Endothelial cell of umbilical vein (primary cell): ENCODE data around the gene MIA. TPM values are rescaled to one million over a fixed set of nuclear protein-coding genes. Genes with fewer than 3 reads are reported as not detected.

Experiments used
- BruUV-seq: library from RNA; stranded (reverse); fragments of 400-500 nt; replicated peaks from 2 replicates; lab custom pipeline; 2021; lab: Mats Ljungman, UMichigan
- CTCF ChIA-PET: fragments of 300-600, 350-600 bp; sonication (Branson Sonifier 250); formaldehyde crosslinking; loops from one replicate; lab custom pipeline; 2021; ENCODE audit warnings: antibody characterized with exemption, inconsistent platforms; lab: Charles Lee
- POLR2A ChIA-PET: fragments of 300-600, 350-600 bp; sonication (Branson Sonifier 250); formaldehyde crosslinking; loops from one replicate; lab custom pipeline; 2021; ENCODE audit warnings: antibody characterized with exemption, inconsistent platforms; lab: Charles Lee
- DNase-seq: peaks from one replicate; pipeline ENCODE4 v3.0.0-alpha.2; 2011; ENCODE audit warnings: low read depth, low spot score
- FAIRE-seq: peaks from 2 replicates; lab custom pipeline; 2011; peaks lifted over from hg19 to GRCh38; lab: Jason Lieb, UNC
- H2AFZ ChIP-seq: 2 replicates; pipeline ENCODE4 v1.6.0; 2012; ENCODE audit warnings: low read depth, low read length, control low read depth, inconsistent platforms
- H3K27ac ChIP-seq: 2 replicates; pipeline ENCODE4 v1.5.1; 2011; ENCODE audit warnings: low read depth, mild to moderate bottlenecking, control low read depth, low read length, moderate library complexity; ENCODE audit not compliant: insufficient read depth
- H3K27me3 ChIP-seq, 2 experiments: 2 replicates each; pipeline versions ENCODE4 v1.6.0 to v1.6.1; 2011; ENCODE audit warnings: low read length in 2 of 2, mixed read lengths in 1 of 2; ENCODE audit not compliant: control insufficient read depth in 2 of 2, insufficient read depth in 2 of 2
- H3K36me3 ChIP-seq, 2 experiments: 2 replicates in 1 of 2; 3 replicates in 1 of 2; pipeline ENCODE4 v1.5.1; 2011; ENCODE audit warnings: low read length in 2 of 2, mild to moderate bottlenecking in 1 of 2, moderate library complexity in 1 of 2; ENCODE audit not compliant: control insufficient read depth in 2 of 2, insufficient read depth in 2 of 2; ENCODE audit errors: extremely low read depth in 1 of 2
- H3K4me1 ChIP-seq: 3 replicates; pipeline ENCODE4 v1.5.1; 2011; ENCODE audit warnings: mild to moderate bottlenecking, low read length; ENCODE audit not compliant: control insufficient read depth, insufficient read depth; ENCODE audit errors: extremely low read depth
- H3K4me2 ChIP-seq: 2 replicates; pipeline ENCODE4 v1.6.1; 2011; ENCODE audit warnings: low read length, control low read depth, mixed read lengths; ENCODE audit not compliant: insufficient read depth
- H3K4me3 ChIP-seq, 3 experiments: fragments of 200-600 bp in 1 of 3; sonication (generic), shearing (Covaris generic) in 1 of 3; replicated peaks in 1 of 3; 2 replicates each; pipeline ENCODE4 v1.5.1; 2011 to 2016; ENCODE audit warnings: control low read depth in 3 of 3, low read length in 3 of 3, mild to moderate bottlenecking in 2 of 3, inconsistent platforms in 1 of 3, low read depth in 1 of 3, moderate library complexity in 1 of 3; ENCODE audit not compliant: insufficient read depth in 1 of 3
- H3K79me2 ChIP-seq: 2 replicates; pipeline ENCODE4 v1.6.0; 2012; ENCODE audit warnings: low read length, inconsistent platforms; ENCODE audit not compliant: control insufficient read depth, insufficient read depth
- H3K9ac ChIP-seq: replicated peaks from 2 replicates; pipeline ENCODE3; 2011; ENCODE audit warnings: low read length, control low read depth; ENCODE audit not compliant: insufficient read depth; ENCODE audit errors: extremely low read depth
- H3K9me1 ChIP-seq: replicated peaks from 3 replicates; pipeline ENCODE4 v1.6.0; 2011; ENCODE audit warnings: mild to moderate bottlenecking, low read length; ENCODE audit not compliant: control insufficient read depth, insufficient read depth; ENCODE audit errors: extremely low read depth
- H3K9me3 ChIP-seq: replicated peaks from 2 replicates; pipeline ENCODE4 v1.5.1; 2012; ENCODE audit warnings: low read length, inconsistent platforms; ENCODE audit not compliant: control insufficient read depth, insufficient read depth
- H4K20me1 ChIP-seq: replicated peaks from 2 replicates; pipeline ENCODE3; 2011; ENCODE audit warnings: mild to moderate bottlenecking, low read length; ENCODE audit not compliant: control insufficient read depth, insufficient read depth; ENCODE audit errors: extremely low read depth
- EZH2 ChIP-seq: IDR thresholded peaks from 2 replicates; pipeline ENCODE4 v1.6.1; 2012; ENCODE audit warnings: borderline replicate concordance, low read depth, mild to moderate bottlenecking, moderate library complexity, low read length, inconsistent platforms; ENCODE audit not compliant: severe bottlenecking
- FOS ChIP-seq: IDR thresholded peaks from 2 replicates; pipeline ENCODE4 v1.6.1; 2011; ENCODE audit warnings: mild to moderate bottlenecking, low read length, moderate library complexity, borderline replicate concordance; ENCODE audit not compliant: insufficient read depth
- GATA2 ChIP-seq: IDR thresholded peaks from 2 replicates; pipeline ENCODE4 v1.7.0; 2011; ENCODE audit warnings: low read depth, mild to moderate bottlenecking, moderate library complexity, mixed read lengths, low read length; ENCODE audit not compliant: insufficient read length, insufficient read depth
- JUN ChIP-seq: IDR thresholded peaks from 2 replicates; pipeline ENCODE4 v1.6.1; 2011; ENCODE audit warnings: borderline replicate concordance, low read depth; ENCODE audit not compliant: insufficient read length, insufficient read depth
- POLR2A ChIP-seq: IDR thresholded peaks from 2 replicates; pipeline ENCODE4 v1.6.1; 2012; ENCODE audit warnings: low read depth, mild to moderate bottlenecking, control low read depth, low read length
- POLR2AphosphoS5 ChIP-seq: IDR thresholded peaks from 2 replicates; pipeline ENCODE4 v1.6.1; 2012; ENCODE audit warnings: low read depth, mild to moderate bottlenecking, control low read depth, low read length, moderate library complexity; ENCODE audit not compliant: insufficient read depth
- dilution Hi-C: fragments of 300-500 bp; cut with MboI; formaldehyde crosslinking; loops from one replicate; pipeline ENCODE4 v1.15.0; 2019; ENCODE audit warnings: low sequenced_read_pairs; ENCODE audit not compliant: extremely low pct_ligation_motif_present
- intact Hi-C: fragments of 100-400 bp; cut with micrococcal nuclease; formaldehyde crosslinking; loops from one replicate; pipeline ENCODE4 v1.10.0; 2022
- polyA plus RNA-seq, 4 experiments: library from polyadenylated mRNA; depleted of rRNA in 3 of 4; stranded (reverse) in 3 of 4; unstranded in 1 of 4; fragments of >200 nt; gene quantifications; 2 replicates each; pipeline versions ENCODE4 v1.2.1 to v1.2.3, GENCODE V29; 2011 to 2012; ENCODE audit warnings: missing spikeins in 1 of 4
- total RNA-seq: library from RNA; stranded (reverse); gene quantifications from 2 replicates; pipeline ENCODE4 v1.2.3, GENCODE V29; 2021
- TF ChIP-seq, protein P1 (sequence below): IDR thresholded peaks from 2 replicates; pipeline ENCODE4 v1.6.1; 2011; ENCODE audit not compliant: insufficient read depth, insufficient read length

MIA gene
- total and polyA plus RNA-seq, 2 donors (not counting 3 experiments of a cell fraction or from before 2014, with no cell fraction given), result 0.32 TPM; not detected in 1

DNA sequence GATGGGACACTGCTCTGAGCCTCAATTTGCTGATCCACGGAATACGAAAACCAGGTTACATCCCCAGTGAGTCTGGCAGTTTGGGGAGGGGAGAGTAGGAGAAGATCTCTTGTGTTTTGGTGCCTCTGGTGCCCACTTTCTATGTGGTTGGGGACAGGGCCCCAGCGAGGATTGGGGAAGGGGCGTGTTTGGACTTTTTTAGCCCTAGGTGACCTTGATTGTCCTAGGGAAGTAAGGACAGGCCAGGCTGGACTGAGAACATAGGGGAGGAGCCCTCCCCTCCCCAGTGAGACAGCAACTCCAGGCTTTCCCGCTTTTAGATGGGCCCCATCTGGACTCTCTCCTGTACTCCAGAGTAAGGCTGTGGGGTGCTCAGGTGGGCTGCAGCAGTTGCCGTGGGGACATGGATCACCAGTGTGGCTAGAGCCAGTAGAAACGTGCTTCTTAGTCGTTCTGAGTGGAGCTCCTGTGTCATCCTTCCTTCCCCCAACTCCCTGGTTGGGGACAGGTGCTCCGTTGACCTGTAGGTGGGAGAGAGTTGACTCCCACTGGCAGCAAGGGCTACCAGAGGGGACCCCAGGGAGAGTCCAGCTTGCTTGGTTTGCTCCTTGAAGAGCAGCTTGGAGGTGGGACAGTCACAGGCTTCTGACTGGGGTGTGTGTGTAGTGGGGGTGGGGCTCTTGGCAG lies 28.0 kb downstream of the MIA start:
- intact Hi-C loops, result loop anchor here (10.0 kb wide), 1 partner anchor 359 kb away; the partner anchor contains the start of gene SERTAD3

More for the DNA sequence above, 28.0 kb downstream of the MIA start:
- no peaks in the 10 kb centered on the region for H3K9me1 ChIP-seq
- H3K4me2 ChIP-seq, result peak overlapping the region; percentile 81
- H3K79me2 ChIP-seq, result peaks cover 83% of the 10 kb centered on the region
- dilution Hi-C loops, result no loop called here
- H3K9ac ChIP-seq, result peak overlapping the region; percentile 6
- TF ChIP-seq EZH2 (no peak), POLR2A (no peak), JUN (no peak), FOS (no peak), POLR2AphosphoS5 (no peak), GATA2 (no peak)
- TF ChIP-seq, protein P1, sequence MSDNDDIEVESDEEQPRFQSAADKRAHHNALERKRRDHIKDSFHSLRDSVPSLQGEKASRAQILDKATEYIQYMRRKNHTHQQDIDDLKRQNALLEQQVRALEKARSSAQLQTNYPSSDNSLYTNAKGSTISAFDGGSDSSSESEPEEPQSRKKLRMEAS, result no peak
- no peaks in the 10 kb centered on the region for H3K9me3 ChIP-seq
- no peaks in the 10 kb centered on the region for H3K27me3 ChIP-seq
- ChIA-PET POLR2A (no interaction called here), CTCF (interaction anchor here (0.9 to 1.9 kb wide), 3 partner anchors 25 to 140 kb away, joined by 3 to 7 read pairs (median 4); partner anchors contain the start of gene RAB4B)
- H3K4me3 ChIP-seq, result no peak overlapping the region
- peaks cover 74% of the 10 kb centered on the region for H3K4me1 ChIP-seq
- peak overlapping the region; percentile 5 for H3K27ac ChIP-seq
- no peaks in the 10 kb centered on the region for H4K20me1 ChIP-seq
- H2AFZ ChIP-seq, result no peak overlapping the region
- DNase-seq (no peak), FAIRE-seq (no peak)
- H3K36me3 ChIP-seq, result peaks cover under 1 to 35% of the 10 kb centered on the region in 2 experiments
- no TSS peak for BruUV-seq
